Measurements from ENCODE around the gene SLC9A5. TPM values are rescaled to one million over a fixed set of nuclear protein-coding genes. Genes with fewer than 3 reads are reported as not detected.
A peak's percentile ranks its signal among the peaks of the same experiment; 100 is the strongest.

SLC9A5 gene
- 0.56 and 1.2 TPM in 2 replicates for total RNA-seq

- peak; percentile 53 for DNase-seq
These were observed at the start of gene SLC9A5 for GRCh38 chr16:67248401-67249177. TSS of gene SLC9A5 (plus strand) at chr16:67248979. CDS start at chr16:67249015, 36 bp downstream.

DNA sequence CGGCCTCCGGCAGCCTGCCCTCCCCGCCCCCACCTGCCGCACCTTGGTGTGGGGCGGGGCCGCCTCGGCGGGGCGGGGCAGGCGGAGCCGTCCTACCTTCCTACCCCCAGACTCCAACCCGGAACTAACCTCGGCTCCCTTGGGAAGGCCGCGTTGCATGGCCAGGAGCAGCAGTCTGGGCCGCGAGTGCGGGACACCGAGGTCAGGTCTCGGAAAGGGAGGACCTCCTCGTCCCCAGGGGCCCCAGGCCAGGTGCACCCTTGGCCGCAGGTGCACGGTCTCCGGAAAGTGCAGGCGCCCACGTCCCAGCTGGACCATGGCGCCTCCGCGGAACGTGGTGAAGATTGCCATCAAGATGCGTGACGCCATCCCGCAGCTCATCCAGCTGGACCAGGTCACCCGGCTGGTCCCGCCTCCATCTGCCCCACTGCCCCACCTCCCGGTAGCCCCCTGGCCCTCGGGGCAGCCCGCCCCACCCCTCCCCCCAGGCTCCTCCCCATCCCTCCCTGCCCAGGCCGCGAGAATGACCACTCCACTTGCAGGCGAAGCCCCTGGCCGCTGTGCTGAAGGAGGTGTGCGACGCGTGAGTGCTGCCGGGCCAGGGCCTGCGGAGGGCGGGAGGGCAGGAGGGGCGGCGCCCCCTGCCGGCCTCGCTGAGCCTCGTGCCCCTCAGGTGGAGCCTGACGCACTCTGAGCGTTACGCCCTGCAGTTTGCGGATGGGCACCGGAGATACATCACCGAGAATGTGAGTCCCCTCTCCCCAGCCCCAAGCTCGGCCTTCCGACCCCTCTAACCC is 49.6 kb upstream of the SLC9A5 start, which contains the start of gene ELMO3:
Gene ELMO3, plus strand, starts transcription at position 121 of the 797 bp plus-strand sequence. Its CDS starts 196 bp downstream, at position 317.
- DNase-seq, result no peak

- no peak for DNase-seq
These were observed 49.0 kb upstream of the SLC9A5 start for GRCh38 chr16:67199808-67200198.

DNA sequence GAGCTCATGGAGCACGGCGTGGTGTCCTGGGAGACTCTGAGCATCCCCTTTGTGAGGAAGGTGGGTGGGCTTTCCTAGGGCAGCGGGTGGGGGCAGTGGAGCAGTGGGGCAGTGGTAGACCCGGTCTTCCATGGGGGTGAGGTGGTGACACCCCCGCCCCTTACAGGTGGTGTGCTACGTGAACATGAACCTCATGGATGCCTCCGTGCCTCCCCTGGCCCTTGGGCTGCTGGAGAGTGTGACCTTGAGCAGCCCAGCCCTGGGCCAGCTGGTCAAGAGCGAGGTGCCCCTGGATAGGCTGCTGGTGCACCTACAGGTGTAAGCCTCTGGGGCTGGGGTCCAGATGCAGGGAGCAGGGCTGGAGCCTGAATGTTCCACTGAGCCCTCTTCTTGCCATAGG is 48.3 kb upstream of the SLC9A5 start:
- no peak for DNase-seq

DNA sequence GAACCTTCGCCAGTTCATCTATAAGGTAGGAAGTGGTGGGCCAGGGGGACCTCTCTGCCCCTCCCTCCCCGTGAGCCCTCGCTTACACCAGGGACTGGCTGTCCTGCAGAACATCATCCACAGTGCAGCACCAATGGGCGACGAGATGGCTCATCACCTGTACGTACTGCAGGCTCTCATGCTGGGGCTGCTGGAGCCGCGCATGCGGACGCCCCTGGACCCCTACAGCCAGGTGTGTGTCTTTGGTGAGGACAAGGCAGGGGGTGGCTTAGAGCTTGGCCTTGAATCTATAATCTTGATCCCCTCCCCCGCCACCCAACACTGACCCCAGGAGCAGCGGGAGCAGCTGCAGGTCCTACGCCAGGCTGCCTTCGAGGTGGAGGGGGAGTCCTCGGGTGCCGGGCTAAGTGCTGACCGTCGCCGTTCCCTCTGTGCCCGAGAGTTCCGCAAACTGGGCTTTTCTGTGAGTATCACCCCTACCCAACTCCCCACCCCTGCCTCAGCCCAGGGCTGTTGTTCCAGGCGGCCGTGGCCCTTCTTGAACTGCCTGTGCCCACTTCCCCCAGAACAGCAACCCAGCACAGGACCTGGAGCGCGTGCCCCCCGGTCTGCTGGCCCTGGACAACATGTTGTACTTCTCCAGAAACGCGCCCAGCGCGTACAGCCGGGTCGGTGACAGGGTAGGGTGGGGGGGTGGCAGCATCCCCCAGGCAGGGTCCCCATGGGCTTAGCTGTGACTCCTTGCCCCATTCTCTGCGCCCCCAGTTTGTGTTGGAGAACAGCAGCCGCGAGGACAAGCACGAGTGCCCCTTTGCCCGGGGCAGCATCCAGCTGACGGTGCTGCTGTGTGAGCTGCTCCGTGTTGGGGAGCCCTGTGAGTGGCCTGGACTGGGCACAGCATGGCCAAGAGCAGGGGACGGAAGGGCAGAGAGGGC is 47.1 kb upstream of the SLC9A5 start:
- DNase-seq, result no peak

GRCh38 chr16:67202426-67202825 is 46.4 kb upstream of the SLC9A5 start:
- no peak for DNase-seq

DNA sequence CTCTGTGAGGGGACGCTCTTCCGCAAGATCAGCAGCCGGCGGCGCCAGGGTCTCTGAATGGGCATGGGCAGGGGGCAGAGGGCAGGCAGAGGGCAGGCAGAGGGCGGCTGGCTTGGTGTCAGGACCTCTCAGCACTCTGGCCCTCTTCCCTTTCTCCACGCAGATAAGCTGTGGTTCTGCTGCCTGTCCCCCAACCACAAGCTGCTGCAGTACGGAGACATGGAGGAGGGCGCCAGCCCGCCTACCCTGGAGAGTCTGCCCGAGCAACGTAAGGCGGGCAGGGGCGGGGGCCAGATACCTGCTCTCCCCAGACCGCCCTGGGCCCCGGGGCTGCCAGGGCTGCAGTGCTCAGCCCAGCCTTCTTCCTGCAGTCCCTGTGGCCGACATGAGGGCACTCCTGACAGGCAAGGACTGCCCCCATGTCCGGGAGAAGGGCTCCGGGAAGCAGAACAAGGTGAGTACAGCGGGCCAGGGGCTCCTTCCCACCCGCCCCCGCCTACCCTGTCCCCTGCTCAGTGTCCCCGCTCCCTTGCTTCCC is 45.8 kb upstream of the SLC9A5 start:
- DNase-seq, result no peak

DNA sequence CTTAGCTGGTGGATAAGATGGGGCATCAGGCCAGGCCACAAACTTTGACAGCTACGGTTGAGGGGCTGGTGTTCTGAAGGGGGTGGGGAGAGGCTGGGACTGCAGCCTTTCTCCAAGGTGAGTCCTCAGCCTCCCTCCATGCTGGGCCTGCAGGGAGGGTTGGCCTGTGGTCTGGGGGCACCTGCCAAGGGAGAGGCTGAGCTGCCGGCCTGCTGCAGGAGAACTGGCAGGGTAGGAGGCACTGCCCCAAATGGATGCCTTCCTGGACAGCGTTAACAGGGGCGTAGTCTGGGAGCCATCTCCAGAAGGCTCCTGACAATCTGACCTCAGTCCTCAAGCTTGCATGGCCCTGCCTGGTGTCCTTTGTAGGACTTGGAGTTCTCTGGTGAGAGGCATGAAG is 44.7 kb upstream of the SLC9A5 start:
- no peak for DNase-seq

DNA sequence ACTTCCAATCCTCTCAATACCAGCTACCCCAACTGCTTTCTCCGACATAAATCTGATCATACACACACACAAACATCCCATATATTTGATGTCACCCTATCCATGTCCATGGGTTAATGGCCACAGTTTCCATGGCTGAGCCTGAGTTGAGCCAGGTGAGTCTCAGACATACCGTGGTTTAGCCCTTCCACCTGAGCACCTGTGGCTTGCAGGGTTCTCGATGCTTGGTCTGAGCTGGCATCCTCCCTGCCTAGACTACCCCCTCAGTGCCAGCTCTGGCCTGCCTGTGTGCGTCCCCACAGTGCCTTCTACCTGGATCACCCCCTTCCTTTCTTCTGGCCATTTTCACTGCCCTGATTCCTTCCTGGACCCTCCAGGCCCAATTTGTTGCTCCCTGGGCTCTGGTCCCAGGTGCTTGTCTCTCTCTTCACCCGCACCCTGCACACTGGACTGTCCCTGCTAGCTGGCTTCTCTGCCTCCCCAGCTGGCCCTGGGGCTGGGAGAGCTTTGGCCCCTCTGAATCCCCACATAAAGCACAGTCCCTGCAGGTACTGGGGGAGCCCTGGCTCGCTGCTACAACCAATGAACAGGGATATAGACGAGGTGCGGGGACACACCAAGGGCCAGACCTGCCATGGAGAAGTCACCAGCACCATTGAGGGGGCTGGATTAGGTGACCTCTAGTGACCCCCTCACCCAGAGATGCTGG is 42.5 kb upstream of the SLC9A5 start:
- no peak for DNase-seq

GRCh38 chr16:67206838-67207248 is 41.9 kb upstream of the SLC9A5 start:
- no peak for DNase-seq

GRCh38 chr16:67207249-67208091 is 41.3 kb upstream of the SLC9A5 start:
- DNase-seq, result no peak

- DNase-seq, result no peak
These were observed 40.5 kb upstream of the SLC9A5 start for GRCh38 chr16:67208154-67208896.

- DNase-seq, result no peak
These were observed 39.2 kb upstream of the SLC9A5 start for GRCh38 chr16:67209565-67209964.

- no peak for DNase-seq
These were observed 38.5 kb upstream of the SLC9A5 start for GRCh38 chr16:67210069-67210937.

GRCh38 chr16:67211674-67212073 is 37.1 kb upstream of the SLC9A5 start:
- DNase-seq, result no peak

DNA sequence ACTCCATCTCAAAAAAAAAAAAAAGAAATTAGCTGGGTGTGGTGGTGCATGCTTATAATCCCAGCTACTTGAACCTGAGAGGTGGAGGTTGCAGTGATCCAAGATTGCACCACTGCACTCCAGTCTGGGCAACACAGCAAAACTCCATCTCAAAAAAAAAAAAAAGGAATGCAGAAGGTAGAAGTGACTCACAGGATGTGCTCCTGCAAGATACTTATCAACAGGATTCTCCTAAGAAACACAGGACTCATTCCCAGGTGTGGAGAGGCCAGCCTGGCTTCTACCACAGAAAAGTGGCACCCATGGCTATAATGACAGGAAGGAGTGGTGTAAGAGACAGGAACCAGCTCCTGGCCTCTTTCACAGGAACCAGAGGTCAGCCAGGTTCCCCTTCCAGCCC is 36.0 kb upstream of the SLC9A5 start:
- peak; percentile 58 for DNase-seq

- no peak for DNase-seq
These were observed 35.4 kb upstream of the SLC9A5 start for GRCh38 chr16:67213197-67214019.

- DNase-seq, result no peak
These were observed 33.1 kb upstream of the SLC9A5 start for GRCh38 chr16:67215706-67216105.
